Brain microvascular endothelial cell (primary cell): Measurements from ENCODE around the gene MYOM1.

Experiments used
- DNase-seq: peaks from one replicate; pipeline ENCODE4 v3.0.0-alpha.2; 2020
- H3K27ac ChIP-seq: fragments of 250-450 bp; sonication (Bioruptor Pico); 2 replicates; pipeline ENCODE4 v1.5.1; 2020; ENCODE audit warnings: mild to moderate bottlenecking, moderate library complexity
- H3K27me3 ChIP-seq: fragments of 250-450 bp; sonication (Bioruptor Pico); replicated peaks from 2 replicates; pipeline ENCODE4 v1.5.1; 2020; ENCODE audit warnings: mild to moderate bottlenecking
- H3K36me3 ChIP-seq: fragments of 250-450 bp; sonication (Bioruptor Pico); replicated peaks from 2 replicates; pipeline ENCODE4 v1.5.1; 2020; ENCODE audit warnings: mild to moderate bottlenecking
- H3K4me3 ChIP-seq: 2 replicates; pipeline ENCODE4 v1.5.1; 2011; ENCODE audit warnings: low read depth, mild to moderate bottlenecking, control low read depth, low read length, moderate library complexity
- CTCF ChIP-seq: IDR thresholded peaks from 2 replicates; pipeline ENCODE4 v1.5.1; 2011; ENCODE audit warnings: low read depth, mild to moderate bottlenecking, moderate library complexity, low read length, control low read depth, inconsistent platforms; ENCODE audit errors: missing control alignments
- in situ Hi-C: cut with HindIII; loops from 2 replicates; pipeline ENCODE4 v1.10.0; 2017; ENCODE audit warnings: low sequenced_read_pairs, low pct_ligation_motif_present

MYOM1 gene

GRCh38 chr18:3120356-3120755 lies 99.4 kb downstream of the MYOM1 start:
- Histone ChIP-seq H3K36me3 (no peaks in the 10 kb centered on the region), H3K4me3 (no peak overlapping the region), H3K27ac (no peak overlapping the region), H3K27me3 (no peaks in the 10 kb centered on the region)
- TF ChIP-seq CTCF, result no peak
- no peak for DNase-seq
- in situ Hi-C loops, result no loop called here

- H3K36me3 ChIP-seq, result no peaks in the 10 kb centered on the region
- no peak for DNase-seq
- H3K4me3 ChIP-seq, result no peak overlapping the region
- H3K27ac ChIP-seq, result no peak overlapping the region
- in situ Hi-C loops, result no loop called here
- TF ChIP-seq CTCF, result no peak
- no peaks in the 10 kb centered on the region for H3K27me3 ChIP-seq
Measured at GRCh38 chr18:3119401-3120341, 100.1 kb downstream of the MYOM1 start.

GRCh38 chr18:3118195-3119010 lies 101.4 kb downstream of the MYOM1 start:
- Histone ChIP-seq H3K27me3 (no peaks in the 10 kb centered on the region), H3K4me3 (no peak overlapping the region), H3K36me3 (no peaks in the 10 kb centered on the region), H3K27ac (no peak overlapping the region)
- in situ Hi-C loops, result no loop called here
- DNase-seq, result no peak
- TF ChIP-seq CTCF, result no peak

- Histone ChIP-seq H3K27ac (no peak overlapping the region), H3K36me3 (no peaks in the 10 kb centered on the region), H3K27me3 (no peaks in the 10 kb centered on the region), H3K4me3 (no peak overlapping the region)
- TF ChIP-seq CTCF, result no peak
- in situ Hi-C loops, result no loop called here
- DNase-seq, result no peak
Measured at GRCh38 chr18:3117493-3118192, 102.1 kb downstream of the MYOM1 start.

GRCh38 chr18:3115447-3116030 lies 104.2 kb downstream of the MYOM1 start:
- DNase-seq, result no peak
- no peak overlapping the region for H3K27ac ChIP-seq
- in situ Hi-C loops, result no loop called here
- H3K36me3 ChIP-seq, result no peaks in the 10 kb centered on the region
- no peak overlapping the region for H3K4me3 ChIP-seq
- TF ChIP-seq CTCF, result no peak
- H3K27me3 ChIP-seq, result no peaks in the 10 kb centered on the region
